ENCODE data around the gene CCDC27.

The CCDC27 gene

DNA sequence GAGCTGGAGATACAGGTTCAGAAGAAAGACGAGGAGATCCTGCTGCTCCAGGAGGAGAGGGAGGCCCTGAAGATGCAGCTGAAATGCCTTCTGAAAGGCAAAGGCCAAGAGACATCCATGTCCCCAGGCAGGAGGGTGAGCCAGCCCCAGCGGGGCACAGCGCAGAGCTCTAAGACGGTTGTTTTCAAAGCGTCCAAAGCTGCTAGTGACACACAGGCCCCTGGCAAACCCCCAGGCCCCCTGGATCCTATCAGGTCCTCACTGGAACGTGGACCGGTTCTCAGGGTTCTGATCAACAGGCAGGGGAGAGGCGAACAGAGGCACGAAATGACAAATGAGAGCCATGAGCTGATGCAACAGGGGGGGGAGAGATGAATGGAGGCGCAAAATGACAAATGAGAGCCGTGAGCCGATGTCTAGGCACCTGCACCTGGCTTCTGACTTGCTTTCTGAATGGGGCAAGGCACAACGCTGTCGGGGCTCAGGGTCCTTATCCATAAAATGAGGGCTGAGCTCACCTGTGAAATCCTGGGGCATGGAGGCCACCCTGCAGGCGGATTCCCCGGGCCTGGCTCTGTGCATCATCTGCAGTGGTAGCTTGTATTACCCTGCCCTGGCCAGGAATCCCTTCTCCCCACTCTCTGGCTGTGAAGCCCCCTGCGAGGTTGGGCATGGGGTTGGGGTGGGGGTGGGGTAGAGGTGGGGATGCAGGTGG lies 9.2 kb downstream of the CCDC27 start:
- H3K27ac ChIP-seq, result no peak overlapping the region
- H3K36me3 ChIP-seq (replicated peaks), result no peaks in the 10 kb centered on the region
- no peak overlapping the region for H3K4me3 ChIP-seq (ENCODE audit: low read depth, low read length)
- no peak for DNase-seq
- in situ Hi-C loops (cut with HindIII; ENCODE audit: low pct_ligation_motif_present, low sequenced_read_pairs), result no loop called here
- TF ChIP-seq, protein P1, sequence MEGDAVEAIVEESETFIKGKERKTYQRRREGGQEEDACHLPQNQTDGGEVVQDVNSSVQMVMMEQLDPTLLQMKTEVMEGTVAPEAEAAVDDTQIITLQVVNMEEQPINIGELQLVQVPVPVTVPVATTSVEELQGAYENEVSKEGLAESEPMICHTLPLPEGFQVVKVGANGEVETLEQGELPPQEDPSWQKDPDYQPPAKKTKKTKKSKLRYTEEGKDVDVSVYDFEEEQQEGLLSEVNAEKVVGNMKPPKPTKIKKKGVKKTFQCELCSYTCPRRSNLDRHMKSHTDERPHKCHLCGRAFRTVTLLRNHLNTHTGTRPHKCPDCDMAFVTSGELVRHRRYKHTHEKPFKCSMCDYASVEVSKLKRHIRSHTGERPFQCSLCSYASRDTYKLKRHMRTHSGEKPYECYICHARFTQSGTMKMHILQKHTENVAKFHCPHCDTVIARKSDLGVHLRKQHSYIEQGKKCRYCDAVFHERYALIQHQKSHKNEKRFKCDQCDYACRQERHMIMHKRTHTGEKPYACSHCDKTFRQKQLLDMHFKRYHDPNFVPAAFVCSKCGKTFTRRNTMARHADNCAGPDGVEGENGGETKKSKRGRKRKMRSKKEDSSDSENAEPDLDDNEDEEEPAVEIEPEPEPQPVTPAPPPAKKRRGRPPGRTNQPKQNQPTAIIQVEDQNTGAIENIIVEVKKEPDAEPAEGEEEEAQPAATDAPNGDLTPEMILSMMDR (IDR thresholded peaks at IDR 0.05; ENCODE audit: low read depth, low read length, missing control alignments), result no peak
- H3K27me3 ChIP-seq (replicated peaks), result no peaks in the 10 kb centered on the region

DNA sequence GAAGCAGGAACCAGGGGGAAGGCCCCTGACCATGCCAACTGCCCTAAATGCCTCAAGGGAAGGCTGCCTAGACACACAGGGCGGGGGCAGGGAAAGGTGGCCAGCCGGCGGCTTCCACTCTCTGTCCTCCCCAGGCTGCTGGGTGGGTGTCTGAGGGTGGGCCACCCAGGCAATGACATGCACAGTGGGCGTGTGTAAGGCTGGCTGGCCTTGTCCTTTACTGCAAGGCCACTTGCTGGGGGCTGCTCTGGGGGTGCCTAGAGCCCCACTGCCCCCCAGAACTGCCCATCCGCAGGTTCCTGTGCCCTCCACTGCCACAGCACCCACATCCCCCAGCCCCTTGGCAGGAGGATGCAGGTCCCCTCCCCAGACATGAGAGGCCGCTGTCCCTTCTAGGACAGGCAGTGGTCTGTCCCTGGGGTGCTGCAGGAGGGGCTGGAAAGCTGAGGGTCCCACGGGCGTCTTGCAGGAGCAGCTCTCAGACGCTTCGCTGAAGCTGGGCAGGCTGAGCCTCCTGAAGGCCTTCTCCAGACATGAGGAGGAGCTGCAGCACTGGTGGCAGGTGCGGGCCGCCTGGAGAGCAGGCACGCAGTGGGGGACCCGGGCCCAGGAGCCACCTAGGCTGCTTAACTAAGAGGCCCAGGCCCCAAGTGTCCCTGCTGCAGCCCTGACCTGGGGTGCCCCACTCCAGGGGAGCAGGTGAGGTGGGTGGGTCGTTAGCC lies 10.1 kb downstream of the CCDC27 start:
- in situ Hi-C loops (cut with HindIII; ENCODE audit: low pct_ligation_motif_present, low sequenced_read_pairs), result no loop called here
- TF ChIP-seq, protein P1 (IDR thresholded peaks at IDR 0.05; ENCODE audit: low read depth, low read length, missing control alignments), result no peak
- DNase-seq, result no peak
- no peak overlapping the region for H3K4me3 ChIP-seq (ENCODE audit: low read depth, low read length)
- no peaks in the 10 kb centered on the region for H3K27me3 ChIP-seq (replicated peaks)
- no peaks in the 10 kb centered on the region for H3K36me3 ChIP-seq (replicated peaks)
- H3K27ac ChIP-seq, result no peak overlapping the region

DNA sequence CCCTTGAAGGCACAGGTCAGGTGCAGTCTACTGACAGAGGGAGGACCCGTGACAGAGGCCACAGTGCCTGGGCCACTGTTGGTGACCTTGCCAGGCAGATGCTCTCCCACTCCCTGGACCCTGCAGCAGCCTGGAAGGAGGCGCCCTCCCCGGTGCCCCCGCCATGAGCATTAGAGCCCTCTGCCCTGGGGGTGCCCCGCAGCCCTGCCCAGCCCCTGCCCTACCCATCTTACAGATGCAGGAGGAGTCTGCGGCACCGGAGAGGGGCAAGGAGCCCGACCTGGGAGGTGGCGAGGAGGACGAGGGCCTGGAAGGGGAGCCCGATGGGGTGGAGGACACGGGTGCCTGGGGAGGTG lies 10.6 kb downstream of the CCDC27 start:
- DNase-seq, result no peak
- Histone ChIP-seq H3K27ac (no peak overlapping the region), H3K27me3 (replicated peaks) (no peaks in the 10 kb centered on the region), H3K36me3 (replicated peaks) (no peaks in the 10 kb centered on the region), H3K4me3 (ENCODE audit: low read depth, low read length) (no peak overlapping the region)
- in situ Hi-C loops (cut with HindIII; ENCODE audit: low pct_ligation_motif_present, low sequenced_read_pairs), result no loop called here
- TF ChIP-seq, protein P1 (IDR thresholded peaks at IDR 0.05; ENCODE audit: low read depth, low read length, missing control alignments), result no peak

DNA sequence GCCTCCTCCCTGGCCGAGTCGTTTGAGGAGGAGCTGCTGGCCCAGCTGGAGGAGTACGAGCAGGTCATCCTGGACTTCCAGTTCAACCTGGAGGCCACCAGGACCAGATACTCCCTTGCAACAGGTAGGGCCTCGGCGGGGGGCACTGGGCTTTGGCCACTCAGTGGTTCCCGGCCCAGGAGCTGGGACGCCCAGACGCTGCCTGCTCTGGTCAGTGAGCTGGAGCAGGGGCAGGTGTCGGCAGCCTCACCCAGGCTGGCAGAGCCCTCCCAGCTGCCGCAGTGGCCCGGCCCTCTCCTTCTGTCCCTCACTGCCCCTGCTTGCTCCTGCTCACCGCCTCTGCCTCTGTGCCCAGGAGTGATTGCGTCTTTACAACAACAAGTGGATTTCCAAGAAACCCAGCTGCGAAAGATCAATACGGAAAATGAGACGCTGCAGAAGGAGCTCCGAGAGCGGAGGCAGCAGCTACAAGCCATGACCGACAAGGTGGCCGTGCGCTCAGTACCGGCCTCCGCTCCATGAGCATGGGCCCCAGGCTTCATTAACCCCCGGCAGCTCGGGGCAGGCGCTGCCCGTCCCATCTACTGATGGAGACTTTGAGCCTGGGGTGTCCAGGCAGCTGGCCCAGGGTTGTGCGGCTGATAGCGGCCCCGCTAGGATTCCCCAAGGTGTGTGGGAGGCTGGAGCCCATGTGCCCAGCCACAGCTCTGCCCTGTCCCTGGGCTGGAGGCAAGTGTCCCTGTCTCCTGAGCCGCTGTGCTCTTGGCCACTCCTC lies 11.3 kb downstream of the CCDC27 start:
- no peaks in the 10 kb centered on the region for H3K27me3 ChIP-seq (replicated peaks)
- no peak overlapping the region for H3K4me3 ChIP-seq (ENCODE audit: low read depth, low read length)
- in situ Hi-C loops (cut with HindIII; ENCODE audit: low pct_ligation_motif_present, low sequenced_read_pairs), result no loop called here
- TF ChIP-seq, protein P1 (IDR thresholded peaks at IDR 0.05; ENCODE audit: low read depth, low read length, missing control alignments), result no peak
- no peak for DNase-seq
- no peak overlapping the region for H3K27ac ChIP-seq
- H3K36me3 ChIP-seq (replicated peaks), result no peaks in the 10 kb centered on the region

DNA sequence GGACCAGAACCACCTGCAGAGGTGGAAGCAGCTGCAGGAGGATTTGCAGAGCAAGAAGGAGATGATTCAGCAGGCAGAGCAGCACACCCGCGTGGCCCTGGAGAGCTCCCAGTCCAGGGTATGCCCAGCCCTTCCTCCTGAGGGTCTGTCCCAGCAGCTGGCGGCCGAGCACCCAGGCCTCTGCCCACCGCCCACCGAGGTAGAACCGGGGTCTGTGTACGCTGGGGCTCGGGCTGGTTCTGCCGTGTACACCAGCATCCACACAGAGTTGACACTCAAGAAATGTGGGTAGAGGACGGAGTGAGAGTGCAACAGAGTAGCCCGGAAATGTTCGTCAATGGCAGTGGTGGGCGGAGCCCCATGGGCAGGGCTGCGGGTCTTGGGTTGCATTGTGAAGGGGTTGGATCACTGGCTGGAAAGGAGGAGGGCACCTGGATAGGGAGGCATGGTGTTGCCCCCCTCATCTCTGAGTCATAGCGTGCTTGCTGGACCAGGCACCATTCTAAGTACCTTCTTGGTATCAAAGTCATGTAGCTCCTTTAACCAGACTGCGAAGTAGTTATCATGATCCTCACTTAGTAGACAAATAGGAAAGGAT lies 15.2 kb downstream of the CCDC27 start:
- TF ChIP-seq, protein P1 (IDR thresholded peaks at IDR 0.05; ENCODE audit: low read depth, low read length, missing control alignments), result no peak
- Histone ChIP-seq H3K4me3 (ENCODE audit: low read depth, low read length) (no peak overlapping the region), H3K27ac (no peak overlapping the region), H3K36me3 (replicated peaks) (no peaks in the 10 kb centered on the region), H3K27me3 (replicated peaks) (no peaks in the 10 kb centered on the region)
- DNase-seq, result no peak
- in situ Hi-C loops (cut with HindIII; ENCODE audit: low pct_ligation_motif_present, low sequenced_read_pairs), result no loop called here

All from brain microvascular endothelial cell (primary cell).